ENCODE measurements around the gene NT5DC4.

DNA sequence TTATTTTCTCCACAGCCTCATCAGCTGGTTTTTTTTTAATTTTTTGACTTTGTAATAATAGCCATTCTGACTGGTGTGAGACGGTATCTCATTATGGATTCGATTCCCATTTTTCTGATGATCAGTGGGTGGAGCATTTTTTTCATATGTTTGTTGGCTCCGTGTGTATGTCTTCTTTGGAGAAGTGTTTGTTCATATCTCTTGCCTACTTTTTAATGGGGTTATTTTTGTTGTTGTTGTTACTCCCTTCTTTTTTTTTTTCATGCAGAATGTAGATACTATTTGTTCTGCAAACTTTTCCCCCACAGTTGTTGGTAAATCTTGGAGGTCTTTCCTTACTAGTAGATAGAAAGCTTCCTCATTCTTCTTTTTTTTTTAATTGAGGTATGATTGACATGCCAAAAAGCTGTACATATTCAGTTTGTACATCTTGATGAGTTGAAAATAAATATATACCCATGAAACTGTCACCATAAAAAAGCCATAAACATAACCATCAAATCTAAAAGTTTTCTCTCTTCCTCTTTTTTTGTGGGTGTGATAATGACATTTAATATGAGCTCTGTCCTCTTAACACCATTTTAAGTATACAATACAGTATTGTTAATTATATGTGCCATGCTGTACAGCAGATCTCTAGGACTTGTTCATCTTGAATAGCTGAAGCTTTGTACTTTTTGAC lies 21.8 kb upstream of the NT5DC4 start:
- TF ChIP-seq CTCF (IDR thresholded peaks at IDR 0.05 in 2 of 3, conservative IDR thresholded peaks at IDR 0.05 in 1 of 3; ENCODE audit: borderline replicate concordance in 1 of 3, insufficient read depth in 1 of 3, low read depth in 2 of 3, low read length in 2 of 3): no peak
- TF ChIP-seq POLR2A (IDR thresholded peaks at IDR 0.05; ENCODE audit: borderline replicate concordance, extremely low read depth, insufficient read depth, insufficient read length): no peak
- no peak for TF ChIP-seq RAD21 (IDR thresholded peaks at IDR 0.05; ENCODE audit: low read depth)
- TF ChIP-seq SIN3A (IDR thresholded peaks at IDR 0.05; ENCODE audit: low read depth): no peak
- TF ChIP-seq EGR1 (IDR thresholded peaks at IDR 0.05; ENCODE audit: low read depth): no peak
- TF ChIP-seq EZH2phosphoT487 (IDR thresholded peaks at IDR 0.05; ENCODE audit: borderline replicate concordance): no peak
- no peak for TF ChIP-seq EZH2 (IDR thresholded peaks at IDR 0.05)
- TF ChIP-seq JUND (IDR thresholded peaks at IDR 0.05): no peak
